GM21515 (cell line): ENCODE measurements around the gene PPM1L.
"Not testable (repeated sequence)": the region's sequence is repeated elsewhere in the genome, so short reads cannot be mapped to it uniquely, and the experiment has no call there.

Experiments used
- ATAC-seq: cut with Tn5 transposase; IDR thresholded peaks from one replicate; pipeline ENCODE4 v1.9.1; 2021; ENCODE audit not compliant: unreplicated experiment

The PPM1L gene

DNA sequence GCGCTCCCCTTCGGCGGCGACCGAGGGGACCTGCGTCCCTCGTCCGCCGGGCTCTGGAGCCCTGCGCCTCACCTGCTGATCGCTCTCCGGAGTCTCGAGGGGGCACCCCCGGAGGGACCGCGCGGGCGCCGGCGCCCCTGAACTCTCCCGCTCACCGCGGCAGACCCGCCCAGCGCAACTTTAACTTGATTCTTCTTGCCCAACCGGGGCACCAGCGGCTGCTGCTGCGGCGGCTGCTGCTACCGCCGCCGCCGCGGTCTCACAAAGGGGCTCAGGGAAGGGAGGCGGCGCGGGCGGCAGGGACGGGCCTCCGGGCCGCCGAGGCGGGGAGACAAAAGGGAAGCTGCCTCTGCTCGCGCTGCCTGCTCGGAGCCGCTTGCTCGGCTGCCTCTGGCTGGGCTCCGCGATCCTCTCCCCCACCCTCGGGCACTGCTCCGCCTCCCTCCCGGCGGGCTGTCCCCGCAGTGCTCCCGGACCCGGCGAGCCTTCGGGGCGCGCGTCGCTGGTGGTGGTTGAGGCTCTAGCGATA lies at the start of gene PPM1L:
Gene PPM1L, plus strand, starts transcription at position 456 of the 529 bp plus-strand sequence.
- peak; percentile 49 for ATAC-seq

DNA sequence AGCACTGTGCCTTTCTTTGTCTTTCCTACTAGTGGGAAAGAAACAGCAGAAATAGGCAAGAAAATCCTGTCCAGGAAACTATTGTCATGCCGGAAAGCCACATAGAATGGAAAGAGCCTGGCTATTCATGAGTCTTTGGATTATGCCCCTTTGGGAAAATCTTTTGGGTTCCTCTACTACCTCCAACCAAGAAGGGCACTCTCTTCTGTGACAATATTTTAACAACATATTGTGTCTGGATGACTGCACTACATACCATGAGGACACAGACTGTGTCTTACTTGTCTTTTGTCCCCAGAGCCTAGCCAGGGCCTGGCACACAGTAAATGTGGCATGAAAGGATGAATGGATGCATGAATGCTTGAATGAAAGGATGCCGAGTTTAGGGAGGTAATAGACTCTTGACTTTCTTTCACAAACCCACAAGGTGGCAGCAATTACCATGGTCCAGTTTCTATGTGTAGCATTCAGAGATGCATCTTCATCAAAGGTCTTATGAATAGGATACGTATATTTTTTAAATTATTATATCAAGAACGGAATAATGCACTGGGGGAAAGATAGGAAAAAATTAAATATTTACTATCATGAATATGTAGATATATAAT lies 48.7 kb upstream of the PPM1L start:
- no peak for ATAC-seq

DNA sequence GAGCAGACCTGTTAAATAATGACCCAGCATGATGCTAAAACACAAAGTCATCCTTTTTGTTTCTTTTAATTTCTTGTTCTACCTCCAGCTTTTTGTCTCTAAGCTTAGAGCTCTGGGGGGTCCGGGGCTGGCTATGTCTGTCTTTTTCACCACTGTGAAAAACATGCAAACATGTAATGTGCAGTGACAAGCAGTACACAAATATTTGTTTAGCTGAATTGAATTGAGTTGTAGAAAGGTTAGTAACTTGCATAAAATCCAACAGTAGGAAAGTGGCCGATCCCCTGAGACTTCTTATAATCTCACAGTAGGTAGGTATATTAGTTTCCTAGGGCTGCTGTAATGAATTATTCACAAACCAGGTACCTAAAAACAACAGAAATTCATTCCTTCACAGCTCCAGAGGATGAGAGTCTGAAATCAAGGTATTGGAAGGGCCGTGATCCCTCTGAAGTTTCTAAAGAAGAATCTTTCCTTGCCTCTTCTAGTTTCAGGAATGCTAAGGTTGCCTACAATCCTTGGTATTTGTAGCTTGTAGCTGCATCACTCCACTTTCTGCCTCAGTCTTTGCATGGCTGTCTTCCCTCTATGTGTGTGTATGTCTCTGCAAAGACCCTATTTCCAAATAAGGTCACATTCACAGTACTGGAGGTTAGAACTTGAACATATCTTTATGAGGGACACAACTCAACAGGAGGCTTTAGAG lies 46.4 kb upstream of the PPM1L start:
- no peak for ATAC-seq

DNA sequence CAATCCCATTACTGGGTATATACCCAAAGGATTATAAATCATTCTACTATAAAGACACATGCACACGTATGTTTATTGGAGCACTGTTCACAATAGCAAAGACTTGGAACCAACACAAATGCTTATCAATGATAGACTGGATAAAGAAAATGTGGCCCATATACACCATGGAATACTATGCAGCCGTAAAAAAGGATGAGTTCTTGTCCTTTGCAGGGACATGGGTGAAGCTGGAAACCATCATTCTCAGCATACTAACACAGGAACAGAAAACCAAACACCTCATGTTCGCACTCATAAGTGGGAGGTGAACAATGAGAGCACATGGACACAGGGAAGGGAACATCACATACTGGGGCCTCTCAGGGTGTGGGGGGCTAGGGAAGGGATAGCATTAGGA lies 42.9 kb upstream of the PPM1L start:
- not testable (repeated sequence) for ATAC-seq

DNA sequence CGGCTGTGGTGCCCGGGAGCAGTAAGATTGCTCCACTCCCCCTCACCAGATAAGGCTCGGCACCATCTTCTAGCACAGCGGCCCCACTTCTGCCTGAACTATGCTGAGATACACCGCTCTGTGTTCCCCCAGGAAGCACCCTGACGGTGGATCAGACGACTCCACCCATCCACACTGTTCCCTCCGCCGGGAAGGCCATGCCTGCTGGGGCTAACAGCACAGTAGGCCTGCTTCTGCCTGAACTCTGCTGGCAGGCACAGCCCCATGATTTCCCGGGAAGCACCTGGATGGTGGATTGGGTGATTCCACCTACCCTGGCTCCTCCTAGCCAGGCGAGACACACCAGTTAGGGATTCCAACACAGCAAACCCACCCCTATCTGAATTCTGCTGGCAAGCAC lies 36.3 kb upstream of the PPM1L start:
- no peak for ATAC-seq

DNA sequence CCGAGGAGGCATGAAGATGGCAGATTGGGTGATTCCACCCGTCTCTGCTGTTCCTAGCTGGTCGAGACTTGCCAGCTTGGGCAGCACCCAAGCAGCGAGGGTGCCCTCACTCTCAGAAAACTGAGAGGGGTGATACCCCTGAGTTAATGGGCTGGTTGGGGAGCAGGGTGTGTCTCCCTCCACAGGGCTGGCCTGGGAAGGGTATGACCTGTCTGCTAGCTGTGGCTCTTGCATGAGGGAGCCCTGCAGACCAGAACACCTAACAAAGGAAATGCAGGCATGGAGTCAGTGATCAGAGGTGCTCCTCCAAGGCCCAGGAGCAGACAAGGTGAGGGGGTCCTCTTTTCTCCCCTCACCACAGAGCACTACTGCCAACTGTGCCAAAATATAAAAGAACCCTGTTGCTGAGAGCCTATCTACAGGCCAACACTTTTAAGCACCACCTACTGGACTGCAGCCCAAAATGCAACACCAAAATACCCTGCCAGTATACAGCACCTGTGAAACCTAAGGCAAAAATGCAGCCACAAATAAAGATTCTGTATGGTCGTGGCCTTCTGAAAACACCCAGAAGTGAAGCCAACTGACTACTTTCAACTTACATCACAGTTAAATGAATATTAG lies 35.8 kb upstream of the PPM1L start:
- ATAC-seq: peak; percentile 58

DNA sequence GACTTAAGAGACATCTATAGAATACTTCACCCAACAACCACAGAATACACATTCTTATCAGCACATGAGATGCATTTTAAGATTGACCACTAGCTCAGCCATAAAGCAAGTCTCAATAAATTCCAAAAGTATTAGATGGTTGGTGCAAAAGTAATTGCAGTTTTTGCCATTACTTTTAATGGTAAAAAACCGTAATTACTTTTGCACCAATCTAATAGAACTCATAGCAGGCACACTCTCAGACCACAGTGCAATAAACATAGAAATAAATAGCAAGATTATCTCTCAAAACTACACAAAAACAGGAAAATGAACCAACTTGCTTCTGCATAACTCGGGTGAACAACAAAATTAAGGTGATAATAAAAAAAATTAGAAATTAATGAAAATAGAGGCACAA lies 33.7 kb upstream of the PPM1L start:
- ATAC-seq: no peak

DNA sequence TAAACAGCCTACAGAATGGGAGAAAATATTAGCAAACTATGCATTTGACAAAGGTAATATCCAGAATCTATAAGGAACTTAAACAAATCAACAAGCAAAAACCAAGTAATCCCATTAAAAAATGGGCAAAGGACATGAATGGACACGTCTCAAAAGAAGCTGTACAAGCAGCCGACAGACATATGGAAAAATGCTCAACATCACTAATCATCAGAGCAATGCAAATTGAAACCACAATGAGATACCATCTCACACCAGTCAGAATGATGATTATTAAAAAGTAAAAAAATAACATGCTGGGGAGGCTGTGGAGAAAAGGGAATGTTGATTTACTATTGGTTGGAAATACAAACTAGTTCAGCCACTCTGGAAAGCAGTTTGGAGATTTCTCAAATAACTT lies 30.7 kb upstream of the PPM1L start:
- ATAC-seq: no peak

DNA sequence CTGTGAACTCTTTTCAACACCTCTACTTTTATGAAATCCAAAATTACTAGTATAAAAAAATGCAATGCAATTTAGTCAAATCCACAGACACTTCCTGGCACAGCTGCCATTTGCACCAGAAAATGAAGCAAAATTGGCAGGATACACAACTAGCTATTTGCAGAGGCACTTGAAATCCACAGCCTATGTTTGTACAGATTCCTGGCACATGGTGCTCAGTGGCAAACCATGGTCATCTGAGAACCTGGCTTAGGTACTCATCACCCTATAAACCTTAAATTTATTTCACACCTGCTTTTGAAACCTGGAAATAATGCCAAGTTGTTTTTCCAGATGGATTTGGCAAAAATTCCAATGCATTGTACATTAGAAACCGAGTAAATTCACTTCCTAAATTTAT lies 20.2 kb upstream of the PPM1L start:
- ATAC-seq: no peak

DNA sequence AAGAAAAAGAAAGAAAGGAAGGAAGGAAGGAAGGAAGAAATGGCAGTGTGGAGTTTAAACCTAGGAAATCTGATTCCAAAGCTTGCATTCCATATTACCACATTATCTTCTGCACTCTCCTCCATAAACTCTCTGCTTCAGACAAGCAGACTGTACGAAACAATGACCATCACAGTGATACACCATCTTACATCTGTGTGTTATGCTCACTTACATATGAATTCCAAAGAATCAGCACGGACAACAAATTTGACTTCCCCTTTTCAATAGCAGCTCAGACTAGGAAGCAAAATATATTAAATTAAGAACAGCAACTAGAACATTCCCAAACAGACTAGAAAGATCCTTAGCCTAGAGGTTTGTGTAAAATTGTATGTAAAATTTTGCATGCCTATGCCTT lies 18.0 kb upstream of the PPM1L start:
- ATAC-seq: no peak

DNA sequence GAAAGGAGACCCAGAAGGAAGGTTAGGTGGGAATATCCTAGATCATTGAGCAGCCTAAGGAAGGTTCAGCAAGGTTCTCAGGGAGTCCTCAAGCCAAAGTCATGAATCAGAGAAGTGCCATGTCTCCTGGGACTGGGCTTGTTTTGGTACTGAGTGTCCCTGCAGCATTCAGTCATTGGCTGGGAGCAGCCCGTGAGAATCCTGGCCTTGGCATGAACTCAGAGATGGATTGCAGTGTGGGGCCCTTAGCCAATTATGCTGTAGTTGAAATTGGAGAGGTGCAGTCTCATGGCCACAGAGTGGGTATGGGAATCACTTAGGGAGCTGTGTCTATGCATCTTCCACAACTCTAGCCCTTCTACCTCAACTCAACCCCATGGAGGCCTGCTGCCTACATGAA lies 17.0 kb upstream of the PPM1L start:
- ATAC-seq: no peak

DNA sequence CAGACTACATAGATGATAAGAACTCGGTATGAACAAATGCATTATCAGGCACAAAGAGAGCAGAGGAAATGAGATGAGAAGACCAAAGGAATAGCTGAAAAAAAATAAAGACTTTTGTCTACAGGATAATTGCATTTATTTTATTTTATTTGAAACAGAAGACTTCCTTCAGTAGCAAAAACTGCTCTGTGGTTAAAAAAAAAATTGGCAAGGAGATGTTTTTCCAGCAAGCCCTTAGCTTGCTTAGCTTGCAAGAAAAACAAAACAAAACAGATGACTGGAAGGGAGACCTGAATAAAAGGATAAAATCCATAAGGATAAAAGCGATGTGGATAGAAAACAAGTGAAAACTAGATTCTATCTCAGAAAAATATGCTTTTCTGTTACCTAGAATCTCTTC lies 9.1 kb upstream of the PPM1L start:
- no peak for ATAC-seq

DNA sequence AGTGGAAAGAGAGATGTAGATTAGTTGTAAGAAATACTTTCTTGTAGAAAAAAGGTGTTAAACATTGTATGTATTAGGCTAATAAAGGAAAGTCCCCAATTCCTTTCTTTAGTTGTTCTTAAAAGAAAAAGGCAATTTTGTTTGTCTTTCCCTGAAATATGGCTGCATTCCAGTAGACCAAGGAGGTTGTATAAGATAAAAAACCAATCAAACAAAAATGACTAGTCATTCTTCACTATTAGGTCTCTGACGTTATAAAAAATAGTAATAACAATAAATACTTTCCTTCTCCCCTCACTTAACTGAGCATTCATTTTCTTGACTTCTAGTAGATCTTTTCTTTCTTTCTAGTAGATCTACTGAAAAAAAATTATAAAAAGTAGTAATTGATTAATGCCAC lies 8.6 kb upstream of the PPM1L start:
- no peak for ATAC-seq

DNA sequence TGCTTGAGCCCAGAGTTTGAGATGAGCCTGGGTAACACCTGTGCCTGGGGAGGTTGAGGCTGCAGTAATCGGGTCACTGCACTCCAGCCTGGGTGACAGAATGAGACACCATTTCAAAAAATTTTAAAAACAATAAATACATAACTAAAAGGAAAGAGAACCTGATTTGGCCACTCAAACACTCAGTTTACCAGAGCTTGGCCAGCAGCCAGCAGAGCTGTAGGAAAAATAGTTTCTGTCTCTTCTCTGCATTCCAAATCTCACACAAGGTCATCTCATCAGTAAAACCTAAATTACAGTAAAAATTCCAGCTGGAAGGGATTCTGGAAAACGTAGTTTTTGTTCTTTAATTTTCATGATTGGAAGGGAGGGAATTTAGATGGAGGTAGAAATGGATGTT lies 7.8 kb upstream of the PPM1L start:
- no peak for ATAC-seq

DNA sequence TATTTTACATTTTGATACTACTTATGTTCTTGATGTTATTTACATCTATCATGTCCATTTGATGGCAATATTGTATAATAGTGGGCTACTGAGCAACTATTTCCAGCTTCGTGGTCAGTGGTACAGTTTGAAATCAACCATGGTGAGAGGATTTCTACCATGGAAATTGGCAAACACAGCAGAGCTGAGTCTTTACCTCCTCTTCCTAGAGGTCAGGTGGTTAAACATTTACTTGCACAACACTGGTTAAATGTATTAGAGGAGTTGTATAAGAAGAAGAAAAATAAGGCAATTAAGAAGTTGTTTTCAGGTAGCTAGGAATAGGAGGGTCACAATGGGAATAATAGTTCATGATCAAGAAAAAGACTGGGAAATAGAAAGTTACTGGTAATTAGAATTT lies 7.2 kb upstream of the PPM1L start:
- ATAC-seq: no peak

DNA sequence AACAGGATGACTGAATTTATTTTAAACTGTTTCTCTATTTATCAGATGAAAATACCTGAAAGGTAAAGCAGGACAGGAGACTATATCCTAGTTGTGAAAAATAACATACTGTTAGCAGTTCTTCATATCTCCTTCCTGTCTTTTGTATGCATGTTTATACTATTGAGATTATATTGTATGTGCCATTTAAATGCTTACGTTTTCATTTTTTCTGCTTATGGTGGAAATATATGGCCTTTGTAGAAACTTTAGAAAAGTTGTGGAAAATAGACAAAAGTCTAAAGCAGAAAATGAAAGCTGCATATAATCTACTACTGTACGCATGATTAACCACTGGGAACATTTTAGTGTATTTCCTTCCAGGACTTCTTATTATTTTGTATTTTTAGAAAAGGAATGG lies 2.1 kb upstream of the PPM1L start:
- ATAC-seq: no peak

DNA sequence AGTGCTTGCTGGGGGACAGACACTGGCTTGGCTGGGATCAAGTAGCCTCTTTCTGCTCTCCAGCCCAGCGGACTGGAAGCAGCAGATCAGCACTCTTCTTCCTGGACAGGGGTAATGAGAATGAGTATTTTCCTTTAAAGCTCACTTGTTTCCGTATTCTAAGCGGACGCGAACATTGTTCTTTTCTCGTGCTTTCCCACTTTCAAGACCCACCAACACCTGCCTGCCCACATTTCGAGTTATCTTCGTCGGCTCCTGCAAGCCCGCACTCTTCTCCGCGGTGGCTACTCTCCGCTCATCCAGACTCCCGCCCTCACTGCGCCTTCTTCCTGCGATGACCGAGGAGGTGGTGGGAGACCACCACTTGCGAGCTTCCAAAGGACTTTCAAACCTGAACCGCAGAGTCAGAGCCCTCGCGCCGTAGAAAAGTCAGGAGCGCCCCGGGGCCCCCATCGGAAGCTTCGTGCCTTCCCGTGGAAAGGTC lies 1.6 kb upstream of the PPM1L start:
- ATAC-seq: no peak

DNA sequence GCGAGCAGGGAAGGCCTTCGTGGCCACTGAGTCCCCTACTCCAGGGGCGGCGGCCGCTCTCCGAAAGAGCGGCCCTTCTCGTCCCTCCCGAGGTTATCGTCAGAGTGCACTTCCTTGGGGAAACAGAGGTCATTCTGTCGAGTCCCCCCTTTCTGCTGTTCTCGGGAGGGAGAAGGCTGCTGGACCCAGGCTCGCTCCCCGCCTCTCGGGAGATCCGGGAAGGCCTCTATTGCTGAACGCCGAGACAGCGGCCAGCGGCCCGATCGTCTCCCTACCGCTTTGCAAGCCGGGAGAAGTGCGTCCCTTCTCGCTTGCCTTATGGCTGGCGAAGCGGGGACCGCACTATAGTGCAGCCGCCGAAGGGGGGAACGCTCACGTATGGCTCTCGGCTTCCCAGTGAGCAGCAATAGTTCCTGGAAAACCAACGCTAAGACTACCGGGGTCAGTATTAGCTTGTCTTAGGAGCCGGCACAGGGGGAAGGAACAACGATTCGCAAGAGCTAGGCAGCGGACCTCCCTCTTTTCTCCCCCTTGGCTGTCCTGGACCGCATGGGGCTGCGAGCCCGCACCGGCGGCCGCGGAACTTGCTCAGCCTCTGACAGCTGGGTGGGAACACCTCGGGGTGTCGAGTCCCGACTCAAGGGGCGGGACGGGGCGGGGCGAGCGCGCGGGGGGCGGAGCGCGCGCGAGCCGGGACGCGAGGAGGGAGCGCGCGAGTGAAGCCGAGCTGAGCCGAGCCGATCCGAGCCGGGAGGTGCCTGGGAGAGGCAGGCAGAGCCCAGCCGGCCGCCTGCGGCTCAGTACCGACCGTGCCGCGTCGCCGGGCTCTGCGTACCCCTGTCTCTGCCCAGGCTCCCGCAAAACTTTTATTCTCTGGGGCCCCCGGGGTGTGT lies 930 bp upstream of the PPM1L start:
- ATAC-seq: peak; percentile 87

DNA sequence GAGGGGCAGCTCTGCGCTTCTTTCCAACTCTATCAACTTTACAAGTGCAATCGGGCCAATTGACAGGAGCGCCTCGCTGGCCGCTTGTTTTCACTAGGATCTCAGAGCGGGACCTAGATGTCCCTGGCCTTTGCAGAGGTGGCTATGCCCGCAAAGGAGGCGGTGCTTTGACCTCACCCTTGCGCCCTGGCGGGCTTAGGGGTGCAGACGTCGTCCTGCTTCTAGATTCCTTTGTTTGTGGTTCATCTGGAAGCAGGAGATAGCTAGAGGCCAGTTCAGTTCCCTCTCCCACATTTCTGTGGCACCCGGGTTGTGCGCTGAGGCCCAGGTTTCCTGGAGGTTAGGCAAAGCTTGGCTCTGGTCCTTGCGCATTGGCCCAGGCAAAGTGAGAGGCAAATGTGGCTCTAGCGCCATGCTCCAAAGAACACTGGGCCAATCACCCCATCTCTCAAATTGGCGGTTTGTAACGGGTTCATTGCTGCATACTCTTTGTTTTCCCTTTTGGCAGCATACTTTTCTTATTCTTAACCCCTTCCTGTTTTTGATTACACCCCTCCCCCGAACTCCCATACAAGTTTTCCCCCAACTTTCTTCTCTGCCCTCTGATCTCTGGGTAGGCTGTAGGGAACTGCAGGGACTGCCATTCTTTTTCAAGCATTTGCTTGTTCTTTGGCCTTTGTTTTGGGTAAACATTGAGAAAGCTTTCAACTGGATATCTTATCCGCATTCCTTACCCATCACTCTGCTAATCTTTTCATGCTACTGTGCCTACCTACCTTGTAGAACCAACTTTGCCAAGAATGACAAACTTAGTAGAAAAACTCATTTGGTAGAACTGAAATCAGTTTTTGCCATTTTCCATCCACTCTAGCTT lies 1.4 kb downstream of the PPM1L start:
- no peak for ATAC-seq

DNA sequence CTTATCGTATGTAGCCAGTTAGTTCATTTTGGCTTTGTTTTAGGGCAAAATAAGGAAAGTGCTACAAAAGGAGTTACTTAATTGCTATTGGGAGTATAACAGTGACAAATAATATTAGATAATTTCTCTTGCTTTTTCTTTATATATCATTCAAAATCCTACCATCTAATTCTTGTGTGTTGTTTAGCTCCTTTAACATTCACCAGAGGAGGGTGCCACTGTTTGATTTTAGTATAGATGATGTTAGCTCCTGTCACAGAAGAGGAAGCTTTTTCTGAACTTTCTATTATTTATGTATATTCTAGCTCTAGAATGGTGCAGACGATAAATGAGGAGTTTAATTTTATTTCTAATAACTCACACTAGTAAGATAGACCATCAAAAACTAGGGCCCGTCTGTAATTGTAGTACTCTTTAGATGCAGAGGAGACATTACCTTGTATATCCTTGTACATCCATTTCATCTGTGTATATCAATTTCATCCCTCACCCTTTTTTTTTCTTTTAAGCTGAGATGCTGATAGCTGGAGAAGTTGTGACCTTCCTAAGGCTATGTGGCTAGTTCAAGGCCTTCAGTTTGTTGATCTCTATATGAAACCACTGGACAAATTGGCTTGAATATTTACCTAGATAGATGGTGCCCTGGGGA lies 3.0 kb downstream of the PPM1L start:
- ATAC-seq: no peak
